Thyroid gland (tissue), 4 donors: ENCODE measurements around the gene CPNE8. TPM values are rescaled to one million over a fixed set of nuclear protein-coding genes. Genes with fewer than 3 reads are reported as not detected.

Experiments used
- DNase-seq, 2 donors: peaks; one replicate each; pipeline ENCODE4 v3.0.0-alpha.2; 2019
- H3K27ac ChIP-seq, 3 donors: fragments of 200-600 bp; sonication (generic); 1 replicate in 2 of 3; 2 replicates in 1 of 3; pipeline ENCODE4 v1.5.1; 2016 to 2019; ENCODE audit warnings: mild to moderate bottlenecking in 1 of 3, moderate library complexity in 1 of 3
- H3K27me3 ChIP-seq: fragments of 200-600 bp; sonication (generic); one replicate; pipeline ENCODE4 v1.5.1; 2019
- H3K36me3 ChIP-seq, 2 donors: fragments of 200-600 bp; sonication (generic); one replicate each; pipeline ENCODE4 v1.5.1; 2016 to 2019
- H3K4me1 ChIP-seq, 2 donors: fragments of 200-600 bp; sonication (generic); one replicate each; pipeline ENCODE4 v1.5.1; 2017 to 2019
- H3K4me3 ChIP-seq, 3 donors: fragments of 200-600 bp; sonication (generic); replicated peaks in 1 of 3; 1 replicate in 2 of 3; 2 replicates in 1 of 3; pipeline ENCODE4 v1.5.1; 2016; ENCODE audit warnings: mild to moderate bottlenecking in 1 of 3
- H3K9me3 ChIP-seq: fragments of 200-600 bp; sonication (generic); one replicate; pipeline ENCODE4 v1.5.1; 2017
- POLR2A ChIP-seq, 2 donors: fragments of 450-650 bp; IDR thresholded peaks; one replicate each; pipeline ENCODE4 v1.6.1; 2017; ENCODE audit warnings: antibody characterized with exemption in 2 of 2, mild to moderate bottlenecking in 2 of 2, moderate library complexity in 1 of 2
- WGBS, 2 donors: methylation state at CpG; one replicate each; pipeline ENCODE4 v1.1.5; 2017; 5-methylcytosine and 5-hydroxymethylcytosine counted together
- intact Hi-C: fragments of 100-400 bp; cut with DNase I; formaldehyde crosslinking; loops from one replicate; pipeline ENCODE4 v1.15.1; 2023
- total RNA-seq, 4 donors: library from RNA; depleted of rRNA; stranded (reverse); fragments of >200 nt; gene quantifications; one replicate each; pipeline ENCODE4 v1.2.3, GENCODE V29; 2016
- TF ChIP-seq, protein P1 (sequence below), 6 experiments: fragments of 200-600 bp in 3 of 6; fragments of 450-650 bp in 3 of 6; sonication (generic) in 3 of 6; IDR thresholded peaks; one replicate each; pipeline ENCODE4 v1.5.1; 2016 to 2019; ENCODE audit warnings: antibody characterized with exemption in 6 of 6, mild to moderate bottlenecking in 2 of 6, inconsistent platforms in 1 of 6, moderate library complexity in 1 of 6

The CPNE8 gene
- total RNA-seq, 4 donors from 2014 or later: 19.1 to 32.0 (median 26.0) TPM

DNA sequence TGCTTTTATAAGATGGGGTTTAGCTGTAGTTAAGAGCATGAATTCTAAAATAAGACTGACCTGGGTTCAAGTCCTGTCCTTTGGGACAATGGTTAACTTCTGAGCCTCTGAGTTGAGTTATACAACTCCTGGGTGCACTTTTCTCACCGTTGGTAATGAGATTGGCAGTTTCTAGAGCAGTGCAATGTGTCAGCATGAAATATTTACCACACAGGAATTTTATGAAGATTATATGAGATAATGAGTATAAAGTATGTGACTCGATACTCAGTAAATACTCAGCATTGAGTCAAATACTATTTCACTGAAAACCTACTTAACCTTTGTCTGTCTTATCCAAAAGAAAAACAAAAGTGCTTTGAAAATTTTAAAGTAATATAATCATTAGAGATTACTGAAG lies 214.2 kb downstream of the CPNE8 start:
- H3K27me3 ChIP-seq: no peaks in the 10 kb centered on the region
- H3K4me1 ChIP-seq: peaks cover 0 to 5% of the 10 kb centered on the region in 2 donors
- TF ChIP-seq, protein P1, sequence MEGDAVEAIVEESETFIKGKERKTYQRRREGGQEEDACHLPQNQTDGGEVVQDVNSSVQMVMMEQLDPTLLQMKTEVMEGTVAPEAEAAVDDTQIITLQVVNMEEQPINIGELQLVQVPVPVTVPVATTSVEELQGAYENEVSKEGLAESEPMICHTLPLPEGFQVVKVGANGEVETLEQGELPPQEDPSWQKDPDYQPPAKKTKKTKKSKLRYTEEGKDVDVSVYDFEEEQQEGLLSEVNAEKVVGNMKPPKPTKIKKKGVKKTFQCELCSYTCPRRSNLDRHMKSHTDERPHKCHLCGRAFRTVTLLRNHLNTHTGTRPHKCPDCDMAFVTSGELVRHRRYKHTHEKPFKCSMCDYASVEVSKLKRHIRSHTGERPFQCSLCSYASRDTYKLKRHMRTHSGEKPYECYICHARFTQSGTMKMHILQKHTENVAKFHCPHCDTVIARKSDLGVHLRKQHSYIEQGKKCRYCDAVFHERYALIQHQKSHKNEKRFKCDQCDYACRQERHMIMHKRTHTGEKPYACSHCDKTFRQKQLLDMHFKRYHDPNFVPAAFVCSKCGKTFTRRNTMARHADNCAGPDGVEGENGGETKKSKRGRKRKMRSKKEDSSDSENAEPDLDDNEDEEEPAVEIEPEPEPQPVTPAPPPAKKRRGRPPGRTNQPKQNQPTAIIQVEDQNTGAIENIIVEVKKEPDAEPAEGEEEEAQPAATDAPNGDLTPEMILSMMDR (IDR thresholded peaks at IDR 0.05): no peak
- TF ChIP-seq POLR2A (IDR thresholded peaks at IDR 0.05): no peak
- intact Hi-C loops: no loop called here
- H3K9me3 ChIP-seq: no peaks in the 10 kb centered on the region
- 76 to 81% methylated on average over 2 of the region's 2 CpGs for WGBS, 2 donors
- no peak for DNase-seq
- no peak overlapping the region for H3K4me3 ChIP-seq
- no peaks in the 10 kb centered on the region for H3K36me3 ChIP-seq
- no peak overlapping the region for H3K27ac ChIP-seq

DNA sequence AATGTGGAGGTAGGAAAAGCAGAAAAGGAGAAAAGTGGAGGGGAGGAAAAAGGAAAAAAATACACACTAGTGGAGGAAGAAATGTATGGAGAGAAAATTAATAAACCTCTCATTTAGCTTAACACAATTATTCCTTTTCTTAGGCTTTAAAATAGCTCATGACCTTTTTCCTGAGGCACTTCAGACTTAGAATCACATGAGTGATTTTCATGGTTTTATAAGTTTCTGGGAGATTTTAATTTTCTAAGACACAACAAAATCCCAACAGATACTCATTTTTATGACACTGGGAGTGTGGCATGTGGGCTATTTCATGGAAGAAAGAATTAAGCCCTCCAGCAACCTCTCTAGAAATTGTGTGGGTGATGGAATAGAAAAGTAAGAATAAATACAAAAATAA lies 214.7 kb downstream of the CPNE8 start:
- intact Hi-C loops: no loop called here
- no peak for DNase-seq
- TF ChIP-seq POLR2A (IDR thresholded peaks at IDR 0.05): no peak
- Histone ChIP-seq H3K27me3 (no peaks in the 10 kb centered on the region), H3K36me3 (no peaks in the 10 kb centered on the region), H3K4me3 (no peak overlapping the region), H3K4me1 (peaks cover 0 to 5% of the 10 kb centered on the region in 2 donors), H3K27ac (no peak overlapping the region), H3K9me3 (no peaks in the 10 kb centered on the region)

DNA sequence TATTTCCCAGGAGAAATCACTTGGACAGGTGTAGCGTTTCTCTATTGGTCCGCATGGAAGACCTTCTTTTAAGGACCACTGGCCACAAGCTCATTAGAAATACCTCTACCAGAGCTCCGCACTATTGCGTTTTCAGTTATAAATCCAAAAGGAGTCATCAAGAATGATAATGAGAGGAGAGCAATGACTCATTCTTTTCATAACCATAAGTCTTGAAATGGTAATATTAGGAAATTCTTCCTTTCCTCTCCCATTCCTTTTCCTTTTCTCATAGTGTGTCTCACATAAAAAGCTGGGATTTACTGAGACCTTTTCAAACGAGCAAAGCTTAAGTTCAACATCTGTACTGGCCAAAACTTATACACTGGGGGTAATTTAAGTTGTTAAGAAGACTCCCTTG lies 215.7 kb downstream of the CPNE8 start:
- Histone ChIP-seq H3K27ac (no peak overlapping the region), H3K36me3 (no peaks in the 10 kb centered on the region), H3K4me3 (no peak overlapping the region), H3K4me1 (peaks cover 0 to 5% of the 10 kb centered on the region in 2 donors), H3K27me3 (no peaks in the 10 kb centered on the region), H3K9me3 (no peaks in the 10 kb centered on the region)
- intact Hi-C loops: no loop called here
- TF ChIP-seq, protein P1 (IDR thresholded peaks at IDR 0.05): no peak
- no peak for TF ChIP-seq POLR2A (IDR thresholded peaks at IDR 0.05)
- WGBS, 2 donors: 89% methylated on average over 5 of the region's 5 CpGs
- no peak for DNase-seq

DNA sequence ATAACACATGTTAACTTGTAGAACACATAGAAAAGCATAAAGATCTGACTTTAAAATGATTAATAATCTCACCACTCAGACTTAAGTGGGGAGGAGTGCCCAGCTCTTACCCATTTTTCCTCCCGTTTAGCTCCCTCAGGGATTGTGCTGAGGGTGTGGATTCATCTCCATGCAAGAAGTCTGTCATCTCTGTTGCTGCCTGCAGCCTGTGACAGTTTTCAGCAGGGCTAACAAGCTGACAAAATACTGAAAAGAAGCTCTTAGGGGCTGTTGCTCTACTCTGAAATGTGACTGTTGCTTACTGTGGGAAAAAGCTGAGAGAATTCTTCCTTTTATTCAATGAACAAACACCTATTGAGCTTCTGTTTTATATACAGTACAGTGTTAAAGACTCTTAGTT lies 216.2 kb downstream of the CPNE8 start:
- Histone ChIP-seq H3K36me3 (no peaks in the 10 kb centered on the region), H3K27me3 (no peaks in the 10 kb centered on the region), H3K9me3 (no peaks in the 10 kb centered on the region), H3K4me1 (peaks cover 0 to 5% of the 10 kb centered on the region in 2 donors), H3K4me3 (no peak overlapping the region), H3K27ac (no peak overlapping the region)
- intact Hi-C loops: no loop called here
- WGBS, 2 donors: 50 to 62% methylated on average over 1 of the region's 1 CpG
- no peak for TF ChIP-seq POLR2A (IDR thresholded peaks at IDR 0.05)
- TF ChIP-seq, protein P1 (IDR thresholded peaks at IDR 0.05): no peak
- no peak for DNase-seq

DNA sequence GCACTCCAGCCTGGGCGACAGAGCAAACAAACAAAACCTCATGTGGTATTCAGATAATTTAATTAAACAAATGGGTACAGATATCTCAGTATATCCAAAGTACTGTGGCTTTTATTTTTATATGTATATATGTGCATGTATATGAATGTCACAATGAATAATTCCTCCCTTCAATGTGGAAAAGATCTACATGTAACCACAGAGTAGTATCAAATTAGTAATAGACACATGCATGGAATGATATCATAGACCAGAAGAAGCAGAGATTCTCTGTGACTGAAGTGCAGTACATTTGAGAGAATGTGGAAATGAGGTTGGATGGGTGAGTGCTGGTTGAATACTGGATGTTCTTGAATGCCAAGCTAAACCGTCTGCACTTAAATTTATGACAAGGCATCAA lies 222.9 kb downstream of the CPNE8 start:
- H3K27ac ChIP-seq: no peak overlapping the region

More for the DNA sequence above, 222.9 kb downstream of the CPNE8 start:
- 94% methylated on average over 2 of the region's 2 CpGs for WGBS, 2 donors
- intact Hi-C loops: no loop called here
- H3K4me1 ChIP-seq: no peaks in the 10 kb centered on the region
- DNase-seq: no peak
- TF ChIP-seq, protein P1 (IDR thresholded peaks at IDR 0.05): no peak
- no peak for TF ChIP-seq POLR2A (IDR thresholded peaks at IDR 0.05)
- H3K4me3 ChIP-seq: no peak overlapping the region
- no peaks in the 10 kb centered on the region for H3K27me3 ChIP-seq
- no peaks in the 10 kb centered on the region for H3K9me3 ChIP-seq
- H3K36me3 ChIP-seq: no peaks in the 10 kb centered on the region
